Endothelial cell of umbilical vein (primary cell): ENCODE data around the gene UNCX. TPM values are rescaled to one million over a fixed set of nuclear protein-coding genes. Genes with fewer than 3 reads are reported as not detected.

ENCODE experiments used
- BruUV-seq: library from RNA; stranded (reverse); fragments of 400-500 nt; replicated peaks from 2 replicates; lab custom pipeline; 2021; lab: Mats Ljungman, UMichigan
- CTCF ChIA-PET: fragments of 300-600, 350-600 bp; sonication (Branson Sonifier 250); formaldehyde crosslinking; loops from one replicate; lab custom pipeline; 2021; ENCODE audit warnings: antibody characterized with exemption, inconsistent platforms; lab: Charles Lee
- POLR2A ChIA-PET: fragments of 300-600, 350-600 bp; sonication (Branson Sonifier 250); formaldehyde crosslinking; loops from one replicate; lab custom pipeline; 2021; ENCODE audit warnings: antibody characterized with exemption, inconsistent platforms; lab: Charles Lee
- DNase-seq: peaks from one replicate; pipeline ENCODE4 v3.0.0-alpha.2; 2011; ENCODE audit warnings: low read depth, low spot score
- FAIRE-seq: peaks from 2 replicates; lab custom pipeline; 2011; peaks lifted over from hg19 to GRCh38; lab: Jason Lieb, UNC
- H2AFZ ChIP-seq: 2 replicates; pipeline ENCODE4 v1.6.0; 2012; ENCODE audit warnings: low read depth, low read length, control low read depth, inconsistent platforms
- H3K27ac ChIP-seq: 2 replicates; pipeline ENCODE4 v1.5.1; 2011; ENCODE audit warnings: low read depth, mild to moderate bottlenecking, control low read depth, low read length, moderate library complexity; ENCODE audit not compliant: insufficient read depth
- H3K27me3 ChIP-seq, 2 experiments: 2 replicates each; pipeline versions ENCODE4 v1.6.0 to v1.6.1; 2011; ENCODE audit warnings: low read length in 2 of 2, mixed read lengths in 1 of 2; ENCODE audit not compliant: control insufficient read depth in 2 of 2, insufficient read depth in 2 of 2
- H3K36me3 ChIP-seq, 2 experiments: 2 replicates in 1 of 2; 3 replicates in 1 of 2; pipeline ENCODE4 v1.5.1; 2011; ENCODE audit warnings: low read length in 2 of 2, mild to moderate bottlenecking in 1 of 2, moderate library complexity in 1 of 2; ENCODE audit not compliant: control insufficient read depth in 2 of 2, insufficient read depth in 2 of 2; ENCODE audit errors: extremely low read depth in 1 of 2
- H3K4me1 ChIP-seq: 3 replicates; pipeline ENCODE4 v1.5.1; 2011; ENCODE audit warnings: mild to moderate bottlenecking, low read length; ENCODE audit not compliant: control insufficient read depth, insufficient read depth; ENCODE audit errors: extremely low read depth
- H3K4me2 ChIP-seq: 2 replicates; pipeline ENCODE4 v1.6.1; 2011; ENCODE audit warnings: low read length, control low read depth, mixed read lengths; ENCODE audit not compliant: insufficient read depth
- H3K4me3 ChIP-seq, 3 experiments: fragments of 200-600 bp in 1 of 3; sonication (generic), shearing (Covaris generic) in 1 of 3; replicated peaks in 1 of 3; 2 replicates each; pipeline ENCODE4 v1.5.1; 2011 to 2016; ENCODE audit warnings: control low read depth in 3 of 3, low read length in 3 of 3, mild to moderate bottlenecking in 2 of 3, inconsistent platforms in 1 of 3, low read depth in 1 of 3, moderate library complexity in 1 of 3; ENCODE audit not compliant: insufficient read depth in 1 of 3
- H3K79me2 ChIP-seq: 2 replicates; pipeline ENCODE4 v1.6.0; 2012; ENCODE audit warnings: low read length, inconsistent platforms; ENCODE audit not compliant: control insufficient read depth, insufficient read depth
- H3K9ac ChIP-seq: replicated peaks from 2 replicates; pipeline ENCODE3; 2011; ENCODE audit warnings: low read length, control low read depth; ENCODE audit not compliant: insufficient read depth; ENCODE audit errors: extremely low read depth
- H3K9me1 ChIP-seq: replicated peaks from 3 replicates; pipeline ENCODE4 v1.6.0; 2011; ENCODE audit warnings: mild to moderate bottlenecking, low read length; ENCODE audit not compliant: control insufficient read depth, insufficient read depth; ENCODE audit errors: extremely low read depth
- H3K9me3 ChIP-seq: replicated peaks from 2 replicates; pipeline ENCODE4 v1.5.1; 2012; ENCODE audit warnings: low read length, inconsistent platforms; ENCODE audit not compliant: control insufficient read depth, insufficient read depth
- H4K20me1 ChIP-seq: replicated peaks from 2 replicates; pipeline ENCODE3; 2011; ENCODE audit warnings: mild to moderate bottlenecking, low read length; ENCODE audit not compliant: control insufficient read depth, insufficient read depth; ENCODE audit errors: extremely low read depth
- EZH2 ChIP-seq: IDR thresholded peaks from 2 replicates; pipeline ENCODE4 v1.6.1; 2012; ENCODE audit warnings: borderline replicate concordance, low read depth, mild to moderate bottlenecking, moderate library complexity, low read length, inconsistent platforms; ENCODE audit not compliant: severe bottlenecking
- FOS ChIP-seq: IDR thresholded peaks from 2 replicates; pipeline ENCODE4 v1.6.1; 2011; ENCODE audit warnings: mild to moderate bottlenecking, low read length, moderate library complexity, borderline replicate concordance; ENCODE audit not compliant: insufficient read depth
- GATA2 ChIP-seq: IDR thresholded peaks from 2 replicates; pipeline ENCODE4 v1.7.0; 2011; ENCODE audit warnings: low read depth, mild to moderate bottlenecking, moderate library complexity, mixed read lengths, low read length; ENCODE audit not compliant: insufficient read length, insufficient read depth
- JUN ChIP-seq: IDR thresholded peaks from 2 replicates; pipeline ENCODE4 v1.6.1; 2011; ENCODE audit warnings: borderline replicate concordance, low read depth; ENCODE audit not compliant: insufficient read length, insufficient read depth
- MYC ChIP-seq: IDR thresholded peaks from one replicate; pipeline ENCODE4 v1.6.1; 2011; ENCODE audit warnings: mild to moderate bottlenecking, low read depth, low read length
- POLR2A ChIP-seq: IDR thresholded peaks from 2 replicates; pipeline ENCODE4 v1.6.1; 2012; ENCODE audit warnings: low read depth, mild to moderate bottlenecking, control low read depth, low read length
- dilution Hi-C: fragments of 300-500 bp; cut with MboI; formaldehyde crosslinking; loops from one replicate; pipeline ENCODE4 v1.15.0; 2019; ENCODE audit warnings: low sequenced_read_pairs; ENCODE audit not compliant: extremely low pct_ligation_motif_present
- intact Hi-C: fragments of 100-400 bp; cut with micrococcal nuclease; formaldehyde crosslinking; loops from one replicate; pipeline ENCODE4 v1.10.0; 2022
- polyA plus RNA-seq, 4 experiments: library from polyadenylated mRNA; depleted of rRNA in 3 of 4; stranded (reverse) in 3 of 4; unstranded in 1 of 4; fragments of >200 nt; gene quantifications; 2 replicates each; pipeline versions ENCODE4 v1.2.1 to v1.2.3, GENCODE V29; 2011 to 2012; ENCODE audit warnings: missing spikeins in 1 of 4
- total RNA-seq: library from RNA; stranded (reverse); gene quantifications from 2 replicates; pipeline ENCODE4 v1.2.3, GENCODE V29; 2021
- TF ChIP-seq, protein P1 (sequence below): IDR thresholded peaks from 2 replicates; pipeline ENCODE4 v1.6.1; 2011; ENCODE audit not compliant: insufficient read depth, insufficient read length
- TF ChIP-seq, protein P2 (sequence below), 2 donors: IDR thresholded peaks; 1 replicate in 1 of 2; 2 replicates in 1 of 2; pipeline ENCODE4 v1.5.1; 2011; ENCODE audit warnings: low read length in 2 of 2, mild to moderate bottlenecking in 2 of 2, moderate library complexity in 2 of 2, control low read depth in 1 of 2, inconsistent platforms in 1 of 2, low read depth in 1 of 2; ENCODE audit not compliant: insufficient read depth in 1 of 2; ENCODE audit errors: extremely low read depth in 1 of 2

UNCX gene
- total and polyA plus RNA-seq, 2 donors (not counting 3 experiments of a cell fraction or from before 2014, with no cell fraction given) = not detected

DNA sequence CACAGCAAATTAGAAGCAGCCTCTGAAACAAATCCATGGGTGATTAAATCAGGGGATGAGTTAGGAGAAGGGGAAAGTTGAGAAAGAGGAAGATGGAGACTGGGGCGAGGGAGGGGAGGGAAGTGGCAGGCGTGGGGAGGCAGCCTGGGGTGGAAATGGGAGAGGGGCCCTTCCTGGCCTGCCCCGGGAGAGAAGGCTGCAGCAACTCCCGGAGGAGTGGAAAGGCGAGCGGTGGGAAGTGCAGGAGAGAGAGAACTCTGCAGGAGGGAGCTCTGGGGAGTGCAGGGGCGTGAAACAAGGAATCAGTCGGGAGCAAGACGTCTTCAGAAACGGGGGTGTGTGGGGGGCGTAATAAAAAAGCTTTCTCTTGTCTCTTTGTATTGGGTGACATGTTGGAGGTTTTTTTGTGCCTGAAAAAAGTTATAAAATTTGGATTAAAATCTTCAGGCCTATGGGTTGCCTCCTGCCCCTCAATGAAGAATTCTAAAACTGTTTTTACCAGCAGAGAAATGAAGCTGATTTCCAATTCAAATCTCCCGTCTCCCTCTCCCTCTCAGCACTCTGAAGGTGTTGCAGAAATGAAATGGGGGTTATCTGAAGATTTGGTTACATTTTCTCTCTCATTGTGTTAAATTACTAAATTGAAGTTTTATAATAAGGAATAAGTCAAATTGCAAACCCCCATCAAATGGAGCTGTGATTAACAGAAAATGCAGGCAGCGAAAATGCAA, 4.7 kb upstream of the UNCX start:
- no peaks in the 10 kb centered on the region for H3K4me1 ChIP-seq
- TF ChIP-seq EZH2 (peak; percentile 68), POLR2A (no peak), MYC (no peak)
- TF ChIP-seq, protein P1, sequence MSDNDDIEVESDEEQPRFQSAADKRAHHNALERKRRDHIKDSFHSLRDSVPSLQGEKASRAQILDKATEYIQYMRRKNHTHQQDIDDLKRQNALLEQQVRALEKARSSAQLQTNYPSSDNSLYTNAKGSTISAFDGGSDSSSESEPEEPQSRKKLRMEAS = no peak
- H3K4me3 ChIP-seq = no peak overlapping the region
- peaks cover 68 to 86% of the 10 kb centered on the region in 2 experiments for H3K27me3 ChIP-seq
- H3K9me1 ChIP-seq = no peaks in the 10 kb centered on the region
- no peak overlapping the region for H3K4me2 ChIP-seq
- H3K79me2 ChIP-seq = no peaks in the 10 kb centered on the region
- no peak for FAIRE-seq
- no peak overlapping the region for H3K9ac ChIP-seq
- no peaks in the 10 kb centered on the region for H3K36me3 ChIP-seq
- no peak overlapping the region for H2AFZ ChIP-seq
- ChIA-PET CTCF (interaction anchor here (1.0 to 3.0 kb wide), 4 partner anchors 12 to 204 kb away, joined by 3 to 21 read pairs (median 6); no protein-coding TSS in a partner anchor), POLR2A (interaction anchor here (0.7 kb wide), 1 partner anchor 44 kb away, joined by 3 read pairs; no protein-coding TSS in a partner anchor)
- no TSS peak for BruUV-seq
- H4K20me1 ChIP-seq = no peaks in the 10 kb centered on the region
- DNase-seq = no peak
- H3K9me3 ChIP-seq = no peaks in the 10 kb centered on the region
- intact Hi-C loops = loop anchor here (2.0 to 5.0 kb wide), 2 partner anchors 204 to 247 kb away; no protein-coding TSS in a partner anchor
- dilution Hi-C loops = no loop called here
- H3K27ac ChIP-seq = no peak overlapping the region

DNA sequence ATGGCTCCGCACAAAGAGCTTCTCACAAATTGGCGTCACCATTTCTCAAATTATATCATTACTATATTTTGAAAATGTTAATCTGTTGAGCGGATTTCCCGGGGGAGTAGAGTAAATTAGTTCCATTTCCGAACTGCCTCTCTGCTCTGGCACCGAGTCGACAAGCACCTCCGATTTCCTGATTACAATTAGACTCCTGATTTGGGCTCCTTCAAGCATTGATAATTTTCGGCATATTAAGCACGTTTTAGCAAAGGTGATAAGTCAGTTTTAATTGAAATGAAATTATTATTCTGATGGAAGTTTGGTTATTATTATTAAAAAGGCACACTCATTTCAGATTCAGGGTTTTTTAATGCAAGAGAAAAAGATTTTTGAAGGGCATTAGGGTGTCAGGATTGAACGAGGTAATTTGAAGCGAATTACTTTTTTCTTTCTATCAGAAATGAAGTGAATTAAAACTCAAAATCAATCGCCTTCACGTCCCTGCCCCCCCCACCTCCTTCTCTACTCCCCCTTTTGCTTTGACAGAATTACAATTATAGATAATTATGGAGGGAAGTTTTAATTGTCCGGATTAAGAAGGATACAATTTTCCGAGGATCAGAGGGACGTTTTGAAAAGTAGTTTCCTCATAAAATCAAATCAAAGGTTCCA, 4.0 kb upstream of the UNCX start:
- ChIA-PET CTCF (interaction anchor here (1.0 to 3.0 kb wide), 4 partner anchors 11 to 204 kb away, joined by 3 to 21 read pairs (median 6); no protein-coding TSS in a partner anchor), POLR2A (interaction anchor here (0.7 kb wide), 1 partner anchor 45 kb away, joined by 3 read pairs; no protein-coding TSS in a partner anchor)
- H3K9ac ChIP-seq = no peak overlapping the region
- H4K20me1 ChIP-seq = no peaks in the 10 kb centered on the region
- H3K36me3 ChIP-seq = no peaks in the 10 kb centered on the region
- no peaks in the 10 kb centered on the region for H3K4me1 ChIP-seq
- no peak for DNase-seq
- intact Hi-C loops = loop anchor here (5.0 kb wide), 1 partner anchor 204 kb away; no protein-coding TSS in a partner anchor
- dilution Hi-C loops = no loop called here
- TF ChIP-seq FOS (no peak), EZH2 (peak; percentile 17), POLR2A (no peak), GATA2 (no peak), MYC (no peak), JUN (no peak)
- TF ChIP-seq, protein P2, sequence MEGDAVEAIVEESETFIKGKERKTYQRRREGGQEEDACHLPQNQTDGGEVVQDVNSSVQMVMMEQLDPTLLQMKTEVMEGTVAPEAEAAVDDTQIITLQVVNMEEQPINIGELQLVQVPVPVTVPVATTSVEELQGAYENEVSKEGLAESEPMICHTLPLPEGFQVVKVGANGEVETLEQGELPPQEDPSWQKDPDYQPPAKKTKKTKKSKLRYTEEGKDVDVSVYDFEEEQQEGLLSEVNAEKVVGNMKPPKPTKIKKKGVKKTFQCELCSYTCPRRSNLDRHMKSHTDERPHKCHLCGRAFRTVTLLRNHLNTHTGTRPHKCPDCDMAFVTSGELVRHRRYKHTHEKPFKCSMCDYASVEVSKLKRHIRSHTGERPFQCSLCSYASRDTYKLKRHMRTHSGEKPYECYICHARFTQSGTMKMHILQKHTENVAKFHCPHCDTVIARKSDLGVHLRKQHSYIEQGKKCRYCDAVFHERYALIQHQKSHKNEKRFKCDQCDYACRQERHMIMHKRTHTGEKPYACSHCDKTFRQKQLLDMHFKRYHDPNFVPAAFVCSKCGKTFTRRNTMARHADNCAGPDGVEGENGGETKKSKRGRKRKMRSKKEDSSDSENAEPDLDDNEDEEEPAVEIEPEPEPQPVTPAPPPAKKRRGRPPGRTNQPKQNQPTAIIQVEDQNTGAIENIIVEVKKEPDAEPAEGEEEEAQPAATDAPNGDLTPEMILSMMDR (IDR thresholded peaks at IDR 0.05; ENCODE audit: extremely low read depth in 1 of 2, insufficient read depth in 1 of 2, low read depth in 1 of 2, low read length in 2 of 2) = no peak
- TF ChIP-seq, protein P1 = no peak
- BruUV-seq = no TSS peak
- no peak overlapping the region for H3K4me2 ChIP-seq
- H3K27me3 ChIP-seq = peaks cover 64 to 84% of the 10 kb centered on the region in 2 experiments
- H3K27ac ChIP-seq = no peak overlapping the region
- H3K4me3 ChIP-seq = no peak overlapping the region
- H3K9me1 ChIP-seq = no peaks in the 10 kb centered on the region
- H2AFZ ChIP-seq = no peak overlapping the region
- H3K9me3 ChIP-seq = no peaks in the 10 kb centered on the region
- FAIRE-seq = no peak
- no peaks in the 10 kb centered on the region for H3K79me2 ChIP-seq
